MM.1S (cell line): ENCODE data around the gene IGF1R.

Experiments used
- EZH2 ChIP-seq: fragments of 300-600 bp; sonication (generic); optimal IDR thresholded peaks from 2 replicates; pipeline ENCODE3; 2017; ENCODE audit warnings: low read depth, mild to moderate bottlenecking, antibody characterized with exemption, low read length, mixed read lengths
- EZH2phosphoT487 ChIP-seq: fragments of 300-600 bp; sonication (generic); IDR thresholded peaks from 2 replicates; pipeline ENCODE4 v1.6.1; 2018; ENCODE audit warnings: antibody characterized with exemption, low read length
- TF ChIP-seq, protein P1 (sequence below): fragments of 300-600 bp; sonication (generic); IDR thresholded peaks from 2 replicates; pipeline ENCODE4 v1.5.1; 2016; ENCODE audit warnings: antibody characterized with exemption, low read length, mixed read lengths

DNA sequence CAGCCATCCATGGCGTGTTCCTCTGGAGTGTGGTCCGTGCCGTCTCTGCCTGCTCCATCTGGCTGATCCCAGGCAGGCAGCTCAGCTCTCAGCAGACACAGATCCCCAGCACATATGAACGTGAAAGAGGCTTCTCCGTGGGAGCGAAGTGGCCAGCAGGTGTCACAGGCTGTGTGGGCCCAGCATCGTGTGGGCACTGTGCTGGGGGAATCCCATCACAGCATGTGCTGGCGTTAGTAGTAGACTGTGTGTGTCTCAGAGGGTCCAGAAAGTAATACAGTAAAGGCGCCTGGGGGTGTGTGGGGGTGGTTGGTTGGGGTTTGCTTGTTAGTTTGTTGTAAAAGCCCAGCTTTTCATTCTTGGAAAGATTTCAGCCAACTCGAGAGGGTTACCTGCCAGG is 147.6 kb downstream of the IGF1R start:
- TF ChIP-seq, protein P1, sequence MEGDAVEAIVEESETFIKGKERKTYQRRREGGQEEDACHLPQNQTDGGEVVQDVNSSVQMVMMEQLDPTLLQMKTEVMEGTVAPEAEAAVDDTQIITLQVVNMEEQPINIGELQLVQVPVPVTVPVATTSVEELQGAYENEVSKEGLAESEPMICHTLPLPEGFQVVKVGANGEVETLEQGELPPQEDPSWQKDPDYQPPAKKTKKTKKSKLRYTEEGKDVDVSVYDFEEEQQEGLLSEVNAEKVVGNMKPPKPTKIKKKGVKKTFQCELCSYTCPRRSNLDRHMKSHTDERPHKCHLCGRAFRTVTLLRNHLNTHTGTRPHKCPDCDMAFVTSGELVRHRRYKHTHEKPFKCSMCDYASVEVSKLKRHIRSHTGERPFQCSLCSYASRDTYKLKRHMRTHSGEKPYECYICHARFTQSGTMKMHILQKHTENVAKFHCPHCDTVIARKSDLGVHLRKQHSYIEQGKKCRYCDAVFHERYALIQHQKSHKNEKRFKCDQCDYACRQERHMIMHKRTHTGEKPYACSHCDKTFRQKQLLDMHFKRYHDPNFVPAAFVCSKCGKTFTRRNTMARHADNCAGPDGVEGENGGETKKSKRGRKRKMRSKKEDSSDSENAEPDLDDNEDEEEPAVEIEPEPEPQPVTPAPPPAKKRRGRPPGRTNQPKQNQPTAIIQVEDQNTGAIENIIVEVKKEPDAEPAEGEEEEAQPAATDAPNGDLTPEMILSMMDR, result no peak
- TF ChIP-seq EZH2 (no peak), EZH2phosphoT487 (no peak)
